ENCODE data around the gene NBAS.
"Not testable (repeated sequence)": the region's sequence is repeated elsewhere in the genome, so short reads cannot be mapped to it uniquely, and the experiment has no call there.

NBAS gene

DNA sequence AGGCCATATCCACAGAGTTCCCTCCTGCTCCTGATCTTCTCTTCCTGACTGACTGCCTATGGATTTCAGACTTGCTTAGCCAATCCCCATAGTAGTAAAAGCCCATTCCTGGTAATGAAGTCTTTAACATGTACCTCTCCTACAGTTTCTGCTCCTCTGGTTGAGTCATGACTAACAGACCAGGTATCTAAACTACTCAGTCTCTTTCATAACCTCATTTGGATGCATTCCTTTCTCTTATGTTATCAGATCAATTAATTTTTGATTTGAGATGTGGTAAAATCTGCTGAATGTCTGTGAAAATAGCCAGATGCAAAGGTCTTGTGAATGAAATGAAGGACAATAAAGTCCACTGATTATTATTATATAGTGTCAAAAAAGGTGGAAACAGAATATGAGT is 198.0 kb downstream of the NBAS start:
- peak; percentile 47 for DNase-seq (ENCODE audit: low read depth)

DNA sequence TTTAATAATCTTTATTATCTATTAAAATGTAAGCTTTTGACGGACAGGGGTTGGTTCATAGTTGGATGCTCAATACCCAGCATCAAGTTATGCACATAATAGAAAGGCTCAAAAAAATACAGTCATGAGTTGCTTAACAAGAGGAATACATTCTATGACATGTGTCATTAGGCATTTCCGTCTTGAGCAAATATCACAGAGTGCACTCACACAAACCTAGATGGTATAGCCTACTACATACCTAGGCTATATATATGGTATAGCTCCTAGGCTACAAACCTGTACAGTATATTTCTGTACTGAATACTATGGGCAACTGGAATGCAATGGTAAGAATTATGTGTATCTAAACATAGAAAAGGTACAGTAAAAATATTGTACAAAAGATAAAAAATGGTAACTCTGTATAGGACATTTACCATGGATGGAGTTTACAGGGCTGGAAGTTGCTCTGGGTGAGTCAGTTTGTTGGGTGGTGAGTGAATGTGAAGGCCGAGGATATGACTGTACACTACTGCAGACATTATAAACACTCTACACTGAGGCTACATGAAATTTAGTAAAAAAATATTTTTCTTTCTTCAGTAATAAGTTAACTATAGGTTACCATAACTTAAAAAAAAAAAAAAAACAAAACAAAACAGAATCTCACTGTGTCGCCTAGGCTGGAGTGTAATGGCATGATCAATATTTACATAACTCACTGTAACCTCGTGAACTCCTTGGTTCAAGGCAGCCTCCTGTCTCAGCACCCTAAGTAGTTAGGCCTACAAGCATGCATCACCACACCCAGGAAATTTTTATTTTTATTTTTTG is 201.2 kb downstream of the NBAS start:
- DNase-seq (ENCODE audit: low read depth), result peak; percentile 71

DNA sequence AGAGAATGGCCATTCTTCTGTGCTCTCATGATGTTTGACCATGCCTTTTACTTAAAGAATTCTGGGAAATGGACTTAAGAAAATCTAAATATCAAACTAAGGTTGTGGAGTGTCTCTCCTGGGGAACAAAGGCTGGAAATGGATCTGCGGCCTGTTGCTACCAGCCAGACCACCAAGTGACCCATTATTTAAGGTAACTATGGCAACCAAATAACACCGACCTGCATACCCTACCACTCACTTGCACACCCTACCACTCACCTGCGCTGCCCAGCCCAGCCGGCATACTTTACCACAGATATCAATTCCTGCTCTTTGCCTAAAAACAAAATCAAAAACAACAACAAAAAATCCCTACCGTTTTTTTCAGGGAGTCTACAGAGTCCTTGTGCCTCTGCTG is 203.2 kb downstream of the NBAS start:
- DNase-seq (ENCODE audit: low read depth), result no peak

DNA sequence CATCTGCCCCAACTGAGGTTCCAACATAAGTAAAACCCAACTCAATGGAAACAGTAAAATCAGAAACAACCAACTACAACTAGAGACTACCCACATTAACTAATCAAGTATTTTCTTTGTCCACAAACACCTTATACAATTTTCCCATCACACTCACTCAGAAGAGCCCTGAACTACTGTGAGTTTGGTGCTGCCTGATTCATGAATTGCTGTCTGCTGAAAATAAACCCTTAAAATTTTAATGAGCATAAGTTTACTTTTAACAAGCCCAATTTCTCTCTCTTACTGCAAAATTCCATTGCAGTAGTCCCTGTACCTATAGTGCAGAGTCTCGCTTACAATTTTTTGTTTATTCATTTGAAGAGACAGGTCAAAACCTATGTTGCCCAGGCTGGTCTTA is 203.9 kb downstream of the NBAS start:
- DNase-seq (ENCODE audit: low read depth), result no peak

DNA sequence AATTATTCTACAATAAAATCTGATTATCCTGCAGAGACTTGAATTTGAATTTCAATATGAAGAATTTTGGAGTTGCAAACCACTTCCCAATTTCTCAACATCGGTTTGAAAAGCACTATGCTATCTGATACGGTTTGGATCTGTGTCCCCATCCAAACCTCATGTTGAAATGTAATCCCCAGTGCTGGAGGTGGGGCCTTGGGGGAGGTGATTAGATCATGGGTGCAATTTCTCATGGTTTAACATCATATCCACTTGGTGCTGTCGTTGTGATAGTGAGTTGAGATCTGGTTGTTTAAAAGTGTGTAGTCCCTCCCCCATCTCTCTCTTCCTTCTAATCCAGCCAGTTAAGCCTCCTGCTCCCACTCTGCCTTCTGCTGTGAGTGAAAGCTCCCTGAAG is 205.7 kb downstream of the NBAS start:
- no peak for DNase-seq (ENCODE audit: low read depth)

DNA sequence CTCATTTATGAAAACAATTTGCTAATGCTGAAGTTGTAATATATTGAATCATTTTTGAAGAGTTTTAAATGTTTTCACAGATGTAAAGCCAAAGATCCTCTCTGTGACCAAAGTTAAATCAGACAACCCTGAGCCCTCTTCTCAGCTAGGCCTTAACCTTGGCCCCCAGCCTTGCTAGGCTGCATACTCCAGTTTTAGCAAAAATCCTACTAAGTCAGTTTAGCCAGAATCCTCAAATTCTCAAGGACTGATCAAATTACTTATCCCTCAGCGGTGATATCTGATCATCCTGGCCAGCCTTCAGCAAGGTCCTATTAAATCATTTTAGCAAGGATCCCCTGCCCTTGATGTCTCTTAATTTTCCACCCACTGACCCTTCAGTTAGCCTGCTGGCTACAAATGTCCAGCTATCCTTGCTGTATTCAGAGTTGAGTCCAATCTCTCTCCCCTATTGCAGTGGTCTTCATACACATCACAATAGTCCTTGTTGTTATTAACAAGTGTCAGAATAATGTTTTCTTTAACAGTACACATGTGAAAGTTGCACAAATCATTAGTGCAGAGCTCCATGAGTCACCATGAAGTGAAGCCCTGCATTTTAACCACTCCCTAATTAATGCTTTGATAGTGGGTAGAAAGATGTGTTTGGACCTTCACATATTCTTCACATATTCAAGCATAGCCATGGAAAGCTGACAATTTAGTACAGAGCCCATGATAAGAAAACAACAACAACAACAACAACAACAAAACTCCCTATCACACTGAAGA is 206.4 kb downstream of the NBAS start:
- no peak for DNase-seq (ENCODE audit: low read depth)

DNA sequence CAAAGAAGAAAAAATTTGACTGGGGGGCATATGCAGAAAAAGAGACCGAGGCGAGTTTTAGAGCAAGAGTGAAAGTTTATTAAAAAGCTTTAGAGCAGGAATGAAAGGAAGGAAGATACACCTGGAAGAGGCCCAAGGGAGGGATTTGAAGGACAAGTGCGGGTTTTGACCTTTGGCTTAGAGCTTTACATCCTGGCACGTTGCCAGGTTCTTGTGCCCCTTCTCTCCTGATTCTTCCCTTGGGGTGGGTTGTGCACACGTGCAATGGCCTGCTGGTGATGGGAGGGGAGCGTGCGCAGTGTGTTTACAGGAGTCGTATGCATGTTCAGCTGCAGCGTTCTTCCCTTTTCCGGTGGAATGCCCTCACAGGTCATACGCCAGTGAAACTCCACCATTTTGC is 208.8 kb downstream of the NBAS start:
- no peak for DNase-seq (ENCODE audit: low read depth)

DNA sequence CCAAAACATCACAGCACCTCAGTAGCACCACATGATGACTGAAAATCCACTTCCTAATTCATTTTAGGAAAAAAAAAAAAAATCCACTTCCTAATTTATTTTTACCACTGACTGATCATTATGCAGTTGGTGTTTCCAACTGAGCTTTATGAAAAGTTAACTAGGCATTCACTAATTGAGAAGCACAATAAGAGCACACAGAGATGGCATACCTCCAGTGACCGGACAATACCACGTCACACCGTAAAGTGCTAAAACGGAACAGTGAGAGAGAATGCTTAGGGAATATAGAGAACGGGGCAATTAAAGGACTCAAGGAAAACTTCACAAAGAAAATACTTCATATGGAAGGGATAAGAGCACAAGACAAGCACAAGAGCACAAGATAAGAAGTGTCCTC is 212.5 kb downstream of the NBAS start:
- DNase-seq (ENCODE audit: low read depth), result no peak

DNA sequence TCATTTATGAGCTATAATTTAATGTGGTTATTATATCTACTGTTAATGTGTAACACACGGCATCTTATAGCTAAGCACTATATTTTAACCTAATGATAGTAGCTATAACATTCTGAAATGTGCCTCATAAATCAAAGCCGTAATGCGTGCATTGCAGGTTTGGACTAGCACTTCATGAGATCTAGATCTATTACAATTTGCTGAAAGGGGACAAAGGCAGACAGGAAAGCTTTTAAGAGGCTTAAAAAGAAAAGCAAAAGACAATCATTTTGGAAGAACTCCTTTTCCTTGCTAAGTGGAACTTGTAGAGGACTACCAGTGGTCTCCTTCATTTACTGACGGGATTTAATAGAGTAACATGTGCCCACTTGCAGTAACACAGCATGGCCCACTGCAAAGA is 213.1 kb downstream of the NBAS start:
- DNase-seq (ENCODE audit: low read depth), result no peak

DNA sequence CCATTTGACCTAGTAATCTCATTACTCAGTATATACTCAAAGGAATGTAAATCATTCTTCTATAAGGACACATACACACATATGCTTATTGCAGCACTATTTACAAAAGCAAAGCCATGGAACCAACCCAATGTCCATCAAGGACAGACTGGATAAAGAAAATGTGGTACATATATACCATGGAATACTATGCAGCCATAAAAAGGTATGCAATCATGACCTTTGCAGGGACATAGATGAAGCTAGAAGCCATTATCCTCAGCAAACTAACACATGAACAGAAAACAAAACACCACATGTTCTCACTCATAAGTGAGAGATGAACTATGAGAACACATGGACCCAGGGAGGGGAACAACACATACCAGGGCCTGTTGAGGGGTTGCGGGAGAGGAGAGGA is 214.5 kb downstream of the NBAS start:
- no peak for DNase-seq (ENCODE audit: low read depth)

DNA sequence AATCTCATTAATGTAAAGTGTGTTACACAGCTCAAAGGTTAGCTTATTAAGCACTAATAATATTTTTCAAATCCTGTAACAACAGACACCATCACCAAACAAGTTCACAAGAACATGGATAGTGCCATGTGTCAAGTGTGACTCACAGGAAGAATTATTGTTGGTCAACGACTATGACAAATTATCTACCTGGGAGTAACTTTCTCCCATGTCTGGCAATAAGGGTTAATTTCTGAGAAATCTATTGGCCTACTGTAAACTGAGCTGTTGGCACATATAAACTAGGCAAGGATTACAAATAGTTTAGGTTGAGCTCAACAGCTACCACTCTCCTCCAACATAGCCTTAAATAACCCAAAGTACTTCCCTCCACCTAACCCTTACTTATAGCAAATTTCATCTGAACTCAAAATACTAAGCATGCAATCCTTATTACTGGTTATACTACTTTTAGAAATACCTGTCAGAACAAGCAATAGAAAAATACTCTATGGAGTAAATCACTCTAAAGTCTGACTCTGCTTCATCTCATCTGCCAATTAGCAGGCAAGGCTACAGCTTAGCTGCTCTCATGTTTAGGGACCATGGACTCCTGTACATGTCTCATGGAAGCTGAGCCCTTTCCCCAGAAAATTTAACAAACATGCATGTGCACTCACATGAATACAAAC is 223.0 kb downstream of the NBAS start:
- no peak for DNase-seq (ENCODE audit: low read depth)

DNA sequence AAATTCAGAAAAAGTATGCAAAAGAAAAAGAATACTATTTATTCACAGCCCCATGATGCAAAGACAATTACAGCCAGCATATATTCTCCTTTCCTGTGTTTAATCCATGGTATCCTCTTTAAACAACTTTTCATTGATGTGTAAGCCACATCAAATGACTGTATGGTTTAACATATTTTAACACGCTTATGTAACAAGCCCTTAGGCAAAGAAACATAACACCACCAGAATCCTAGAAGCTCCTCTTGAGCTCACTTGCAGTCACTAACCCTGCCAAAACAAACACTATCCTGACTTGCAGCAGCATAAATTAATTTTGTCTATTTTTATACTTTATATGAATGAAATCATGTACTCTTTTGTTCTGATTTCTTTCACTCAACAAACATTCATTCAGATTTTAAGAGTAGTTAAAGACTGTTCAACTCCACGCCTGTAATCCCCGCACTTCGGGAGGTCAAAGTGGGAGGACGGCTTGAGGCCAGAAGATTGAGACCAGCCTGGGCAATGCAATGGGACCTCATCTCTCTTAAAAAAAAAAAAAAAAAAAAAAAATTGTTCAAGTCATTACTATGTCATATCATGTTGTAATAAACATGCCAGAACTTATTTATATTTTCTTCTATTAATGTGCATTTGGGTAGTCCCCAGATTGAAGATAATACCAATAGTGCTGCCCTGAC is 226.3 kb downstream of the NBAS start:
- DNase-seq (ENCODE audit: low read depth), result peak; percentile 27

DNA sequence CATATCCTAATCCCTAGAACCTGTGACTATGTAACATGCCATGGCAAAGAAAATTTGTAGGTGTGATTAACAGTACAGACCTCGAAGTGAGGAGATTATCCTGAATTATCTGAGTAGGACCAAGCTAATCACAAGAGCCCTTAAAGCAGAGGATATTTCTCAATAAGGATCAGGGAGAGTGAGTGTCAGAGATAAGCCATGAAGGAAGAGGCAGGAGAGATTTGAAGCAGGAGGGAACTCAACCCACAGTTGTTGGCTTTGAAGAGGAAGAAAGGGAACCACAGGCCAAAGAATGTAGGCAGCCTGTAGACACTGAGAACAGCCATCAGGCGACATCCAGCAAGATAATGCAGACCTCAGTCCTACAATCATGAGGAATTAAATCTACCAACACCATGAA is 229.3 kb downstream of the NBAS start:
- no peak for DNase-seq (ENCODE audit: low read depth)

DNA sequence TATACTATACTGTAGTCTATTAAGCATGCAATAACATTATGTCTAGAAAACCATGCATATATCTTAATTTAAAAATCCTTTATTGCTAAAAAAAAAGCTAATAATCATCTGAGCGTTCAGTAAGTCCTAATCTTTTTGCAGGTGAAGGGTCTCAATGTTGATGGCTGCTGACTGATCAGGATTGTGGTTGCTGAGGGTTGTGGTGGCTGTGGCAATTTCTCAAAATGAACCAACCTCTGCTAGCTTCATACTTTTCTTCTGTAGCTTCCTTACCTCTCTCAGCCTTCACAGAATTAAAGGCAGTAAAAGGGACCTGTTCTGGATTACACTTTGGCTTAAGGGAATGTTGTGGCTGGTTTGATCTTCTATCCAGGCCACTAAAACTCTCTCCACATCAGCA is 235.8 kb downstream of the NBAS start:
- DNase-seq (ENCODE audit: low read depth), result no peak

DNA sequence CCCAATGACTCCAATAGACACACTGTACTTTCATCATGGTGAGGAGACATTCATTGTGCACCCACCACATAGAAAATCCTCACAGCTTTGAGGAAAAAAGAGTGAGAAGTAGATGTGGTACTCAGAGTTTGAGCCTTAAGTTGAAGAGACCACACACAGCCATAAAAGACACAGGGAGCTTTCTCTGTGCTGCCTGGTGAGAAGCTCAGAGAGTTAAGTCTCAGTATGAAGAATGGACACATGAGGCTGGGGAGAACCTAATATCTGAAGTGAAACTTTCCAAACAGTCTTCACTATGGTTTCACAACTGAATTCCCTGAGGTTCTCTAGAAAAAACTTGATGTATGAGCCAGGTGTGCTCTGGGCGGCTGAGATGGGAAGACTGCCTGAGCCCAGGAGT is 237.9 kb downstream of the NBAS start:
- no peak for DNase-seq (ENCODE audit: low read depth)

DNA sequence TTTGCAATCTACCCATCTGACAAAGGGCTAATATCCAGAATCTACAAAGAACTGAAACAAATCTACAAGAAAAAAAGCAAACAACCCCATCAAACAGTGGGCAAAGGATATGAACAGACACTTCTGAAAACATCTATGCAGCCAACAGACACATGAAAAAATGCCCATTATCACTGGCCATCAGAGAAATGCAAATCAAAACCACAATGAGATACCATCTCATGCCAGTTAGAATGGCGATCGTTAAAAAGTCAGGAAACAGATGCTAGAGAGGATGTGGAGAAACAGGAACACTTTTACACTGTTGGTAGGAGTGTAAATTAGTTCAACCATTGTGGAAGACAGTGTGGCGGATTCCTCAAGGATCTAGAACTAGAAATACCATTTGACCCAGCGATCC is 239.7 kb downstream of the NBAS start:
- DNase-seq (ENCODE audit: low read depth), result not testable (repeated sequence)

DNA sequence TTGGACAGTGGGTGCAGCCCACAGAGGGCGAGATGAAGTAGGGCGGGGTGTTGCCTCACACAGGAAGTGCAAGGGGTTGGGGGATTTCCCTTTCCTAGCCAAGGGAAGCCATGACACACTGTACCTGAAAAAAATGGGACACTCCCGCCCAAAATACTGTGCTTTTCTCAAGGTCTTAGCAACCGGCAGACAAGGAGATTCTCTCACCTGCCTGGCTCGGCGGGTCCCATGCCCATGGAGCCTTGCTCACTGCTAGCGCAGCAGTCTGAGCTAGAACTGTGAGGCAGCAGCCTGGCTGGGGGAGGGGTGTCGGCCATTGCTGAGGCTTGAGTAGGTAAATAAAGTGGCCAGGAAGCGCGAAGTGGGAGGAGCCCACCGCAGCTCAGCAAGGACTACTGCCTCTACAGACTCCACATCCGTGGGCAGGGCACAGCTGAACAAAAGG is 244.7 kb downstream of the NBAS start:
- no peak for DNase-seq (ENCODE audit: low read depth)

DNA sequence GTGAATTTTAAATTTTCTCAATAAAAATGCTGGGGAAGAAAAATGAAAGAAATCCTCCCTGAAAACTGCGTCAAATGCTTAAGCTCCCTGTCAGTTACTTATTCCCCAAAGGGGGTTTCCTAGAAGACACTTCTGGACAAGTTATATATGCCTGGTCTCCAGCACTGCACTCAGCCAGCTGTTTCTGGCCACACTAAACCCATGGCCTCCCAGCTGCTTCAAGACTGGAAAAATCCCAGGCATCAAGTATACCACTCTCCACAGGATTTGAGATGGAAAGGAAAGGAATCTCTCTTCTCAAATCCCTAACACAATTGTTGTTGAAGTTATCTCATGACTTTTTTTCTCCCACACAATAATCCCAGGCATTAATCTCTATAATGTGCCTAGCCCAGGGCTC is 245.7 kb downstream of the NBAS start:
- DNase-seq (ENCODE audit: low read depth), result no peak

DNA sequence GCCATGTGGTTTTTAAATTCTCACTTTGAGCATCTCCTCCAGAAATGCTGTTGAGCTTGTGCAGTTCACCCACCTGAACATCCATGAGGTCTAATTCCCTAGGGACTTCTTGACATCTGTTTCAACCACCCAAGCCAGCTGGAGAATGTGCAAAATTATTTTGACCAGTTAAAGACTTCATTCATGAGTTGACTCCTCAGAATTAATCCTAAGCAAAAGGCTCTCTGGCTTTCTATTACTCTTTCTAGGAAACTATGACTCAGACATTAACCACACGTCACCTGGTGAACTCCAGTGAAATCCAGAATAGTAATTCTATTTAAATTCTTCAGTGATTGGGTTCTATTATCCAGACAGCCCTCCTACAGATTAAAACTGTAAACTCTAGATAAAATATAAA is 247.5 kb downstream of the NBAS start:
- DNase-seq (ENCODE audit: low read depth), result peak; percentile 35

DNA sequence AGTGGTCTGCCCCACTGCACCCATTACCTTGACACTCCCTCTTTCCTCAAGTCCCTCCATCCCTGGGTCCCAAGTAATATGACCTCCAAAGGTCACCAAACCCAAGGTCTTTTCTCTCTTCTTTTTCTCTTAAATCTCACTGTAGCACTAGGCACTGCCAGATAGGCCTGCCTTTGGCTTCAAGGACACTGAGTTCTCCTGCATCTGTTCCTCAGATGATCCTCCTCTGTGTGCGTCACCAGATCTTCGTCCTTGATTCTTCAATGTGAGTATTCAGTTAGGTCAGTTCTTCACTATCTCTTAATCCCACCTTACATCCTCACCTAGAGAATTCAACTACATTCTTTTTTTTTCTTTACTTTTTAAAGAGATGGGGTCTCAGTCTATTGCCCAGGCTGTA is 249.2 kb downstream of the NBAS start:
- DNase-seq (ENCODE audit: low read depth), result no peak

DNA sequence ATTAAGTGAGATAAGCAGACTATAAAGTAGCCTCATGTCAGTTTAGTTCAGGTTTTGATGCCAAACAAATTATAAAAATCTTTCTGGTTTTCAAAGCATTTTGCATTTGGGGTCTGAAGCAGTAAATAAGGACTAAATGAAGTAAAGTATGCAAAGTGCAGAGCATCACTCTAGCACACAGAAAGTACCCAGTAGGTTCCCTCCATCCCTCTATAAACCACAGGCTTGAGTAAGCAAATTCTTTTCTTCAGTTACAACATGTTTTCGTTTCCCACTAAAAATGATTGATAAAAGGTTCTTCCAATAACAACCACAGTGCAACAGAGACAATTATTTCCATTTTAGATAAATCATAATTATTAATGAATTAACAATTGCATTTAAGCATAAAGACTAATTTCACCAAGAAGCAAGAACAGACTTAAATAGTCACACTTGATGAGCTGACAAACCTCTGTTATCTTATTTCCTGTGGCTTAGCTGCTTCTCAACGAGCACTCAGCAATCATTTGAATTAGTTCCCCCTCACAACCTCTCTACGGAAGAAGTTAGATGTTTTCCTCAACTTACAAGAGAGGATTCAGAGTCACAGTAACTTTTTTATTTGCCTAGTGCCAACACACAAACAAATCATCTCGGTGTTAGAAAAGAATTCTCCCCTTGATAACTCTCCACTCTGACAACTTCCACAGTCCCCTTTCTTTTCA is 249.8 kb downstream of the NBAS start:
- DNase-seq (ENCODE audit: low read depth), result no peak

DNA sequence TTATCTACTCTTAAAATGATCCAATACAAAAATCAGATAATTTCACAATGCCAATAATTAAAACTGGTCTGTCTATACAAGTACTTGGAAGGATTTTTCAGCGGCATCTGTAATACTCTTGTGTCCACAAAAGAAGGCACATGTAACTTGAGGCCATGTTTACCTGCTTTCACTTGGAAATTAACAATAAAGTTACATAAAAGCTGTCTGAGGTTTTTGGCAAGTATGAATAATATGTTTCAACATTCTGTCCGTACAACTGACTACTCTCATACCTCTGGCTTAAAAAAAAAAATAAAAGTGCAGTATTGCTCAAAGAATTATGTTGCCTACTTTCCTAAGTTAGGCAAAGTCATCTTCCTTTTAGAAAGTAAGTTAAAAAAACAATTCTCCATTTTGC is 253.6 kb downstream of the NBAS start:
- DNase-seq (ENCODE audit: low read depth), result no peak
